Measurements from ENCODE around the gene GLIS1.

GRCh38 chr1:53728196-53728595 is 10.8 kb downstream of the GLIS1 start:
- TF ChIP-seq E2F4 (CRISPR knock-in tag; IDR thresholded peaks at IDR 0.05; ENCODE audit: borderline replicate concordance, low read depth) (no peak), CTCF (IDR thresholded peaks at IDR 0.05) (no peak), NFYB (CRISPR knock-in tag; conservative IDR thresholded peaks at IDR 0.05; ENCODE audit: low read depth) (no peak), USF1 (CRISPR knock-in tag; IDR thresholded peaks at IDR 0.05) (no peak), CREM (CRISPR knock-in tag; IDR thresholded peaks at IDR 0.05) (no peak)
